GM10248 (cell line): Measurements from ENCODE around the gene SCAF11.

ENCODE experiments used
- CTCF ChIA-PET: fragments of 300-600 bp; sonication (Branson Sonifier 250); formaldehyde crosslinking; extraction: SDS; loops from one replicate; lab custom pipeline; 2021; ENCODE audit warnings: antibody characterized with exemption; lab: Yijun Ruan, JAX
- POLR2A ChIA-PET: fragments of 350-650 bp; sonication (Branson Sonifier 250); formaldehyde crosslinking; extraction: SDS; loops from one replicate; lab custom pipeline; 2020; ENCODE audit warnings: antibody characterized with exemption; lab: Yijun Ruan, JAX
- DNase-seq: peaks from one replicate; pipeline ENCODE4 v3.0.0; 2012; ENCODE audit errors: extremely low spot score
- TF ChIP-seq, protein P1 (sequence below): IDR thresholded peaks from 2 replicates; pipeline ENCODE4 v1.5.1; 2012; ENCODE audit warnings: mild to moderate bottlenecking, low read depth; ENCODE audit errors: extremely low read depth, missing control alignments, control extremely low read depth

The SCAF11 gene

DNA sequence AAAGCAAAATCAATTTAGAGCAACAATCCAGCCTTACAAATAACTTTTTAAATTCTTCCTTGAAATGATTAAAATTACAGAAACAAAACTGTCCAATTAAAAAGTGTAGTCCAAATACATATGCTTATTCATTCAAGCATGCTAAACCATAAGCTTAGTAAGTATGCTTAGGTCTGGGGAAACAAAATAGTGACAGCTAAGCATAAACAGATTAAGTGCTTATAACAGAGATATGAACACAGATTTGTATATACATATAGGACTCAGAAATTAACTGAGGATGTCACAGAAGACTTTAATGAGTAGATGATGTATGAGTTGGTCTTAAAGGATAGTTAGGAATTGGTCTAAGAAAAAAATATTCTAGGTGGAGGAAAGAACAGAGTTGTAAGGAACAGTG lies 41.8 kb downstream of the SCAF11 start:
- ChIA-PET CTCF (interaction anchor here (0.8 to 1.7 kb wide), 4 partner anchors 9 to 21 kb away, joined by 3 to 6 read pairs (median 4); no protein-coding TSS in a partner anchor), POLR2A (no interaction called here)
- DNase-seq, result no peak
- TF ChIP-seq, protein P1, sequence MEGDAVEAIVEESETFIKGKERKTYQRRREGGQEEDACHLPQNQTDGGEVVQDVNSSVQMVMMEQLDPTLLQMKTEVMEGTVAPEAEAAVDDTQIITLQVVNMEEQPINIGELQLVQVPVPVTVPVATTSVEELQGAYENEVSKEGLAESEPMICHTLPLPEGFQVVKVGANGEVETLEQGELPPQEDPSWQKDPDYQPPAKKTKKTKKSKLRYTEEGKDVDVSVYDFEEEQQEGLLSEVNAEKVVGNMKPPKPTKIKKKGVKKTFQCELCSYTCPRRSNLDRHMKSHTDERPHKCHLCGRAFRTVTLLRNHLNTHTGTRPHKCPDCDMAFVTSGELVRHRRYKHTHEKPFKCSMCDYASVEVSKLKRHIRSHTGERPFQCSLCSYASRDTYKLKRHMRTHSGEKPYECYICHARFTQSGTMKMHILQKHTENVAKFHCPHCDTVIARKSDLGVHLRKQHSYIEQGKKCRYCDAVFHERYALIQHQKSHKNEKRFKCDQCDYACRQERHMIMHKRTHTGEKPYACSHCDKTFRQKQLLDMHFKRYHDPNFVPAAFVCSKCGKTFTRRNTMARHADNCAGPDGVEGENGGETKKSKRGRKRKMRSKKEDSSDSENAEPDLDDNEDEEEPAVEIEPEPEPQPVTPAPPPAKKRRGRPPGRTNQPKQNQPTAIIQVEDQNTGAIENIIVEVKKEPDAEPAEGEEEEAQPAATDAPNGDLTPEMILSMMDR, result no peak

- DNase-seq, result no peak
- ChIA-PET CTCF (interaction anchor here (1.0 to 1.5 kb wide), 2 partner anchors 15 to 22 kb away, joined by 3 to 4 read pairs; no protein-coding TSS in a partner anchor), POLR2A (no interaction called here)
- TF ChIP-seq, protein P1, result no peak
Measured at GRCh38 chr12:45946435-45946834, 43.9 kb downstream of the SCAF11 start.

DNA sequence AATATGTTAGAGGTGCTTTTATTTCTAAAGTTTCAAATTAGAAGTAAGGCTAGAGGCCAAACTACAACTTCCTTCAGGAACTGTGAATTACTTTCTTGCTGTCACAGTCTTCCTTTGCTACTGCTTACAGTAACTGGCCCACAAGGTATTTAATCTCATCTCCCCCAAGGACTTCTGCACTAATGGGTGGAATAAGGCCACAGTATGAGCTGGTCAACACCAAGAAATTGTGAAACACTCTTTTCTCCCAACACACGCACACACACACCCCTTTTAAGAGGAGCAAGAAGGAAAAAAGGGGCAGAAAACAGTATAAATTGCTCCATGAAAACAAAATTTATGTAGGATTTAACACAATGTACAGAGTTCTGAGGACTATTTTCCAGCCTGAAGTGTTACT lies 45.6 kb downstream of the SCAF11 start:
- POLR2A ChIA-PET, result no interaction called here
- no peak for DNase-seq
- TF ChIP-seq, protein P1, result no peak
- CTCF ChIA-PET, result no interaction called here

GRCh38 chr12:45939759-45940158 lies 50.6 kb downstream of the SCAF11 start:
- POLR2A ChIA-PET, result no interaction called here
- CTCF ChIA-PET, result interaction anchor here (1.0 to 1.6 kb wide), 4 partner anchors 8 to 36 kb away, joined by 3 to 5 read pairs (median 3); no protein-coding TSS in a partner anchor
- no peak for DNase-seq
- TF ChIP-seq, protein P1, result no peak

DNA sequence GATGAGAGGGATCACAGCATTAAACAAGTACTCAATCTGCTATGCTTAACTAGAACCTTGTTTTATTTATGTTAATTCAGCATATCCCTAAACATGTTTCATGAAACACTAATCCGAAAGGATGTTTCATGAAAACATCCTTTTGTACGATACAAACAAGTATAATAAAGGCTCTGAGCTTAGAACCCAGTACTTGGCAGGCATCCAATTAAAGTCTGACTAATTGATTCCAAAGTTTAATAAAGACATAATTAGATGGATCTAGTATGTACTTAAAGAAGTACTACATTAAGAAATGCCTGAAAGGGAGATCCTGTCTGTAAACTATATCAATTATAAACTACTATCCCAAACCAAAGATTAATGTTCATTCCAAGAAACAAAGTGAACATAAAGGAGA lies 51.8 kb downstream of the SCAF11 start:
- ChIA-PET POLR2A (no interaction called here), CTCF (interaction anchor here (1.4 kb wide), 1 partner anchor 10 kb away, joined by 3 read pairs; no protein-coding TSS in a partner anchor)
- DNase-seq, result no peak
- TF ChIP-seq, protein P1, result no peak

DNA sequence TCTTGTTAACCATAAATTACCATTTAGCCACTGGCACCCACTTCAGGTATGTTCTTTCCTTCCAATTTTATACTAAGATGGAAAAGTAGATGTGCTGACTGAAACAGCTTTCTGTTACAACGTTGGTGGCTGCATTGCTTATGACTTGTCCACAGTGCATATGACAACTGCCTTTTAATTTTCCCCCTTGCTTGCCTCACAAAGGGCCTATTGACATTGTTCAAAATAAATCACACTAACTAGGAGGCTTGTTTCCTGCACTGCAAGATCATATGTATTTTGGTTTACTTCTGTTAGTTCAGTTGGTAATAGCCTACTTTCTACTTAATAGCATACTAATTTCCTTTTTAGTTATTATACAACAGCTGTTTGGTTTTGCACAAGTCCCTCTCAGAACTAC lies 55.4 kb downstream of the SCAF11 start:
- CTCF ChIA-PET, result interaction anchor here (1.8 to 2.1 kb wide), 2 partner anchors 14 to 19 kb away, joined by 5 to 6 read pairs; no protein-coding TSS in a partner anchor

More for the DNA sequence above, 55.4 kb downstream of the SCAF11 start:
- TF ChIP-seq, protein P1, result no peak
- DNase-seq, result no peak
- POLR2A ChIA-PET, result no interaction called here
